Fibroblast of peridontal ligament (primary cell): ENCODE measurements around the gene TMEM247.
"Not testable (repeated sequence)": the region's sequence is repeated elsewhere in the genome, so short reads cannot be mapped to it uniquely, and the experiment has no call there.

Experiments
- DNase-seq: peaks from one replicate; pipeline ENCODE4 v3.0.0-alpha.2; 2010; ENCODE audit errors: extremely low read depth

Gene TMEM247

GRCh38 chr2:46458763-46459500 lies 20.4 kb upstream of the TMEM247 start:
- no peak for DNase-seq

- DNase-seq, result no peak
Measured at GRCh38 chr2:46459694-46460093, 19.7 kb upstream of the TMEM247 start.

GRCh38 chr2:46460241-46460921 lies 19.0 kb upstream of the TMEM247 start:
- DNase-seq, result no peak

- peak; percentile 78 for DNase-seq
Measured at GRCh38 chr2:46461011-46461674, 18.2 kb upstream of the TMEM247 start.

- DNase-seq, result no peak
Measured at GRCh38 chr2:46461709-46462171, 17.6 kb upstream of the TMEM247 start.

GRCh38 chr2:46462936-46463335 lies 16.4 kb upstream of the TMEM247 start:
- DNase-seq, result peak; percentile 98

- DNase-seq, result no peak
Measured at GRCh38 chr2:46469116-46469515, 10.2 kb upstream of the TMEM247 start.

- no peak for DNase-seq
Measured at GRCh38 chr2:46469700-46470099, 9.7 kb upstream of the TMEM247 start.

GRCh38 chr2:46470114-46470628 lies 9.2 kb upstream of the TMEM247 start:
- no peak for DNase-seq

GRCh38 chr2:46471019-46471583 lies 8.3 kb upstream of the TMEM247 start:
- DNase-seq, result no peak

- no peak for DNase-seq
Measured at GRCh38 chr2:46471697-46472096, 7.7 kb upstream of the TMEM247 start.

GRCh38 chr2:46472165-46472564 lies 7.2 kb upstream of the TMEM247 start:
- not testable (repeated sequence) for DNase-seq

GRCh38 chr2:46477462-46477861 lies 1.9 kb upstream of the TMEM247 start:
- DNase-seq, result not testable (repeated sequence)

- DNase-seq, result no peak
Measured at GRCh38 chr2:46477925-46478324, 1.4 kb upstream of the TMEM247 start.

- no peak for DNase-seq
Measured at GRCh38 chr2:46480562-46480961, 1.2 kb downstream of the TMEM247 start.

GRCh38 chr2:46481198-46482193 lies 2.1 kb downstream of the TMEM247 start:
- peak; percentile 74 for DNase-seq

- DNase-seq, result no peak
Measured at GRCh38 chr2:46482490-46482889, 3.1 kb downstream of the TMEM247 start.

- DNase-seq, result no peak
Measured at GRCh38 chr2:46485002-46485401, 5.6 kb downstream of the TMEM247 start.

- no peak for DNase-seq
Measured at GRCh38 chr2:46486436-46486835, 7.1 kb downstream of the TMEM247 start.

- DNase-seq, result peak; percentile 85
Measured at GRCh38 chr2:46487667-46488335, 8.4 kb downstream of the TMEM247 start.
